ENCODE data around the gene ZNF664.

DNA sequence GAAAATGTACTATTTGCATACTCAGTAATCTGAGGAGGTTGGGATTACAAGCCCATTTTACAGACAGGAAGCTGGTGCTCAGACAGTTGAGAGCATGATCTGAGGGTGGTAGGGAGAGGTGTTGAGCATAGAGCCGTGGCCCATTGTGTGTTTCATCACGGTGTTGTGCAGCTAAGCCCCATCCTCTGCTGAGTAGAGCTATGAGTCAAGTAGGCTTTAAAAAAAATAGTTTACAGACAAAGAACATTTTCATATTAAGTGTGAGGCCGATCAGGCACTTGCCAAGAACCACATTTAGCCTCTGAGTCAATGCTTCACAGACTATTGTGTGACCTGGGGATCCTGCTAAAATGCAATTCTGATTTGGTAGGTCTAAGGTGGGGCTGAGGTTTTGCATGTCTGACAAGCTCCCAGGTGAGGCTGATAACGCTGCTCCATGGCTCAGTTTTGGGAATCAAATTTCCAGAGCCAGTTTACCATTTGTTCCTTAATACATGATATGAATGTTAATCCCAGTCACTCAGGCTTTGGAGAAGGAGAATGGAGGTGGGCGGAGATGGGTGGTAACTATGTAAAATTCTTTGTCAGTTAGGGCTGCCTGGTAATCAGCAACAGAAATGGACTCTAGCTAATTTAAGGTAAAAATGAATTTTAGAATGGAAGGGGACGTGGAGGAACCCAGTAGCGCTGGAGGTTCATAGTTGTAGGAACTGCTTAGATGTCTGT lies 22.2 kb downstream of the ZNF664 start:
- TF ChIP-seq, protein P1, sequence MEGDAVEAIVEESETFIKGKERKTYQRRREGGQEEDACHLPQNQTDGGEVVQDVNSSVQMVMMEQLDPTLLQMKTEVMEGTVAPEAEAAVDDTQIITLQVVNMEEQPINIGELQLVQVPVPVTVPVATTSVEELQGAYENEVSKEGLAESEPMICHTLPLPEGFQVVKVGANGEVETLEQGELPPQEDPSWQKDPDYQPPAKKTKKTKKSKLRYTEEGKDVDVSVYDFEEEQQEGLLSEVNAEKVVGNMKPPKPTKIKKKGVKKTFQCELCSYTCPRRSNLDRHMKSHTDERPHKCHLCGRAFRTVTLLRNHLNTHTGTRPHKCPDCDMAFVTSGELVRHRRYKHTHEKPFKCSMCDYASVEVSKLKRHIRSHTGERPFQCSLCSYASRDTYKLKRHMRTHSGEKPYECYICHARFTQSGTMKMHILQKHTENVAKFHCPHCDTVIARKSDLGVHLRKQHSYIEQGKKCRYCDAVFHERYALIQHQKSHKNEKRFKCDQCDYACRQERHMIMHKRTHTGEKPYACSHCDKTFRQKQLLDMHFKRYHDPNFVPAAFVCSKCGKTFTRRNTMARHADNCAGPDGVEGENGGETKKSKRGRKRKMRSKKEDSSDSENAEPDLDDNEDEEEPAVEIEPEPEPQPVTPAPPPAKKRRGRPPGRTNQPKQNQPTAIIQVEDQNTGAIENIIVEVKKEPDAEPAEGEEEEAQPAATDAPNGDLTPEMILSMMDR (IDR thresholded peaks at IDR 0.05) = no peak
- no peak for TF ChIP-seq POLR2A (IDR thresholded peaks at IDR 0.05)

Measured in lower leg skin (tissue), 3 donors.